ENCODE measurements around the gene RUNX1. TPM values are rescaled to one million over a fixed set of nuclear protein-coding genes. Genes with fewer than 3 reads are reported as not detected.

Gene RUNX1
- total RNA-seq, 1 donor from 2014 or later, result 92.1 TPM

- Mint-ChIP-seq H3K9me3 (no peaks in the 10 kb centered on the region), H3K36me3 (ENCODE audit: low read depth) (peaks cover 3% of the 10 kb centered on the region), H3K4me1 (peaks cover 68% of the 10 kb centered on the region), H3K27ac (peak overlapping the region; percentile 37), H3K27me3 (no peaks in the 10 kb centered on the region), H3K4me3 (no peak overlapping the region)
- ATAC-seq (ENCODE audit: low read depth) (no peak), DNase-seq (no peak)
- intact Hi-C loops (cut with micrococcal nuclease), result no loop called here
- TF ChIP-seq CTCF (IDR thresholded peaks at IDR 0.05), result no peak
- ChIA-PET CTCF (interaction anchor here (1.2 kb wide), 1 partner anchor 12 kb away, joined by 3 read pairs; no protein-coding TSS in a partner anchor), POLR2A (interaction anchor here (0.7 kb wide), 1 partner anchor 989 kb away, joined by 5 read pairs; no protein-coding TSS in a partner anchor)
These were observed 110.9 kb downstream of the RUNX1 start for GRCh38 chr21:34938089-34938764.

GRCh38 chr21:34936883-34937563 is 112.1 kb downstream of the RUNX1 start:
- H3K9me3 Mint-ChIP-seq, result no peaks in the 10 kb centered on the region
- no peak overlapping the region for H3K4me3 Mint-ChIP-seq
- ChIA-PET POLR2A (interaction anchor here (0.7 to 3.3 kb wide), 4 partner anchors 46 to 464 kb away, joined by 3 to 36 read pairs (median 3); partner anchors contain the start of gene RUNX1), CTCF (interaction anchor here (1.2 kb wide), 1 partner anchor 13 kb away, joined by 3 read pairs; no protein-coding TSS in a partner anchor)
- peaks cover 70% of the 10 kb centered on the region for H3K4me1 Mint-ChIP-seq
- intact Hi-C loops (cut with micrococcal nuclease), result loop anchor here (1.0 kb wide), 1 partner anchor 9 kb away; no protein-coding TSS in a partner anchor
- no peaks in the 10 kb centered on the region for H3K36me3 Mint-ChIP-seq (ENCODE audit: low read depth)
- no peak for ATAC-seq (ENCODE audit: low read depth)
- H3K27me3 Mint-ChIP-seq, result no peaks in the 10 kb centered on the region
- peak overlapping the region; percentile 51 for H3K27ac Mint-ChIP-seq
- TF ChIP-seq CTCF (IDR thresholded peaks at IDR 0.05), result no peak
- no peak for DNase-seq

- peak overlapping the region; percentile 51 for H3K27ac Mint-ChIP-seq
- H3K36me3 Mint-ChIP-seq (ENCODE audit: low read depth), result no peaks in the 10 kb centered on the region
- no peak for ATAC-seq (ENCODE audit: low read depth)
- peaks cover 75% of the 10 kb centered on the region for H3K4me1 Mint-ChIP-seq
- TF ChIP-seq CTCF (IDR thresholded peaks at IDR 0.05), result no peak
- no peaks in the 10 kb centered on the region for H3K9me3 Mint-ChIP-seq
- intact Hi-C loops (cut with micrococcal nuclease), result loop anchor here (1.0 kb wide), 1 partner anchor 10 kb away; no protein-coding TSS in a partner anchor
- DNase-seq, result no peak
- no peaks in the 10 kb centered on the region for H3K27me3 Mint-ChIP-seq
- H3K4me3 Mint-ChIP-seq, result peak overlapping the region; percentile 2
- ChIA-PET CTCF (interaction anchor here (1.4 kb wide), 1 partner anchor 465 kb away, joined by 3 read pairs; no protein-coding TSS in a partner anchor), POLR2A (interaction anchor here (0.7 to 3.3 kb wide), 7 partner anchors 10 to 465 kb away, joined by 3 to 36 read pairs (median 4); partner anchors contain the start of gene RUNX1)
These were observed 112.7 kb downstream of the RUNX1 start for GRCh38 chr21:34936371-34936789.

- no peaks in the 10 kb centered on the region for H3K27me3 Mint-ChIP-seq
- CTCF ChIA-PET, result interaction anchor here (0.7 to 1.4 kb wide), 3 partner anchors 43 to 465 kb away, joined by 3 to 4 read pairs (median 3); no protein-coding TSS in a partner anchor
- H3K36me3 Mint-ChIP-seq (ENCODE audit: low read depth), result no peaks in the 10 kb centered on the region
- no peak for ATAC-seq (ENCODE audit: low read depth)
- TF ChIP-seq CTCF (IDR thresholded peaks at IDR 0.05), result no peak
- POLR2A ChIA-PET, result interaction anchor here (0.7 to 3.3 kb wide), 5 partner anchors 10 to 113 kb away, joined by 3 to 36 read pairs (median 5); partner anchors contain the start of gene RUNX1
- intact Hi-C loops (cut with micrococcal nuclease), result loop anchor here (1.0 to 2.0 kb wide), 2 partner anchors 10 to 113 kb away; partner anchors contain the start of gene RUNX1
- no peaks in the 10 kb centered on the region for H3K9me3 Mint-ChIP-seq
- no peak for DNase-seq
- H3K4me3 Mint-ChIP-seq, result no peak overlapping the region
- H3K27ac Mint-ChIP-seq, result peak overlapping the region; percentile 51
- H3K4me1 Mint-ChIP-seq, result peaks cover 75% of the 10 kb centered on the region
These were observed 113.2 kb downstream of the RUNX1 start for GRCh38 chr21:34935898-34936297.

Data from activated B cell treated with CpG ODN at 0.5 μM for 24 hours (primary cell).